HT1080 (cell line): ENCODE measurements around the gene CCDC40. TPM values are rescaled to one million over a fixed set of nuclear protein-coding genes. Genes with fewer than 3 reads are reported as not detected.

Experiments
- DNase-seq: peaks from one replicate; pipeline ENCODE4 v3.0.0-alpha.2; 2015; ENCODE audit warnings: low read depth
- total RNA-seq: library from RNA; depleted of rRNA; stranded (reverse); fragments of >200 nt; shearing (Covaris generic); gene quantifications from 2 replicates; pipeline ENCODE4 v1.2.3, GENCODE V29; 2014

CCDC40 gene
- total RNA-seq, 1 experiment from 2014 or later = 0.27 TPM

DNA sequence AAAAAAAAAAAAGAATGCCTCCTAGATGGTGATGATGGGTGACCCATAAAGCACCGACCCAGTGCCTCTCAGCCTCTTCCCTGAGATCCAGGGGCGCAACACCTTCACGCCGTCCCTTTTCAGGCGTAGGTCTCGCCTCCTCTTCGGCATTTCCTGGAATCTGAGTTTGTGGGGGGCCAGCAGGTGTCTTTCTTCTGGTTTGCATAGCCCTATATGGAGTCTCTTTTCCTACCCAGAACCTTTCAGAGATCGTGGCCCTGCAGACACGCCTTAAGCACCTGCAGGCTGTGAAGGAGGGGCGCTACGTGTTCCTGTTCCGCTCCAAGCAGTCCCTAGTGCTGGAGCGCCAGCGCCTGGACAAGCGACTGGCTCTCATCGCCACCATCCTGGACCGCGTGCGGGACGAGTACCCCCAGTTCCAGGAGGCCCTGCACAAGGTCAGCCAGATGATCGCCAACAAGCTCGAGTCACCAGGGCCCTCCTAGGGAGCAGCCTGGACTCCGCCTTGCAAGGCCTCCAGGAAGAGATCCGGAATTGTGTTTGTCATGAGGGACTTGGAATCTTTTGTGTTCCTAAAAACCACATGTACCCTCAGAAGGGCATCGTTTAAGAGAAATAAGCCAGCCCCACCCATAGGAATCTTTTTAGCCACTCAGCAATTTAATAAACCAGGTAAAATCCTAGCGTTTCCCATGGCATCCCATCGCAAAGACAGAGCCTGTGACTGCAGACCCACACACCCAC, 63.0 kb downstream of the CCDC40 start:
- DNase-seq = no peak

DNA sequence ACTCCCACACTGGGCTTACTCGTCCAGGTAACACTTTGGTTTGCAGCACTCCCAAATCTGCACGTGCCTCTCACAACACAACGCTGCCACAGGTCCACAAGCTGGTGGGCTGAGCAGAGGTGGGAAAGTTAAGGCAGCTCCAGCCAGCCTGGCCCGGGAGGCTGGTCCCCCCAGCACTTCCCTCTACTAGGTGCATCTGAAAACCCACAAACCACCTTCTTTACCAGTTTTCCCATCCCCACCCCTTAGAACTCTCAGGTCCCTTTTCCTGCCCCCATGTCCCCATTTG, 63.5 kb downstream of the CCDC40 start:
- DNase-seq = no peak

DNA sequence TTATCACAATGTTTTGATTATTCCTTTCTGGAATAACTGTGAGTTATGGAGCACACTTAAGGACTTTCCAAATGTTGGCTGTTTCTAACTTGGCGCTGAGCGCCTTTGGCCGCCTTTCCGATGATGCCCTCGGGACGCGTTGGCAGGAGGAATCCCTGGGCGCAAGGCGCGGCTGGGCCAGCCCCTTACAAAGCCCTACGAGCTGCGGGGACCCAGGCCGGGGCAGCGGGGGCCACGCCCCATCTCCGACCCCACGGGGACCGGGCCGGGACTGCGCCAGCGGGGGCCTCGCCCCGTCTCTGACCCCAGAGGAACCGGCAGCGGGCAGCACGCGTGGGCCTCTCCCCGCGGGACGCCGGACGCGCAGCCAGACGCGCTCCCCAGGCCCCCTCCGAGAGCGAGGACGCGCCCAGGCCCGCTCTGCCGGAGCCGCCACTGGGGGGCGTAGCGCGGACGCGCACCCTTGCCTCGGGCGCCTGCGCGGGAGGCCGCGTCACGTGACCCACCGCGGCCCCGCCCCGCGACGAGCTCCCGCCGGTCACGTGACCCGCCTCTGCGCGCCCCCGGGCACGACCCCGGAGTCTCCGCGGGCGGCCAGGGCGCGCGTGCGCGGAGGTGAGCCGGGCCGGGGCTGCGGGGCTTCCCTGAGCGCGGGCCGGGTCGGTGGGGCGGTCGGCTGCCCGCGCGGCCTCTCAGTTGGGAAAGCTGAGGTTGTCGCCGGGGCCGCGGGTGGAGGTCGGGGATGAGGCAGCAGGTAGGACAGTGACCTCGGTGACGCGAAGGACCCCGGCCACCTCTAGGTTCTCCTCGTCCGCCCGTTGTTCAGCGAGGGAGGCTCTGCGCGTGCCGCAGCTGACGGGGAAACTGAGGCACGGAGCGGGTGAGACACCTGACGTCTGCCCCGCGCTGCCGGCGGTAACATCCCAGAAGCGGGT, 64.8 kb downstream of the CCDC40 start, which contains the start of gene GAA:
Gene GAA, plus strand, starts transcription at position 571 of the 935 bp plus-strand sequence. CDS start 3,006 bp downstream, outside the sequence.
- peak; percentile 68 for DNase-seq

DNA sequence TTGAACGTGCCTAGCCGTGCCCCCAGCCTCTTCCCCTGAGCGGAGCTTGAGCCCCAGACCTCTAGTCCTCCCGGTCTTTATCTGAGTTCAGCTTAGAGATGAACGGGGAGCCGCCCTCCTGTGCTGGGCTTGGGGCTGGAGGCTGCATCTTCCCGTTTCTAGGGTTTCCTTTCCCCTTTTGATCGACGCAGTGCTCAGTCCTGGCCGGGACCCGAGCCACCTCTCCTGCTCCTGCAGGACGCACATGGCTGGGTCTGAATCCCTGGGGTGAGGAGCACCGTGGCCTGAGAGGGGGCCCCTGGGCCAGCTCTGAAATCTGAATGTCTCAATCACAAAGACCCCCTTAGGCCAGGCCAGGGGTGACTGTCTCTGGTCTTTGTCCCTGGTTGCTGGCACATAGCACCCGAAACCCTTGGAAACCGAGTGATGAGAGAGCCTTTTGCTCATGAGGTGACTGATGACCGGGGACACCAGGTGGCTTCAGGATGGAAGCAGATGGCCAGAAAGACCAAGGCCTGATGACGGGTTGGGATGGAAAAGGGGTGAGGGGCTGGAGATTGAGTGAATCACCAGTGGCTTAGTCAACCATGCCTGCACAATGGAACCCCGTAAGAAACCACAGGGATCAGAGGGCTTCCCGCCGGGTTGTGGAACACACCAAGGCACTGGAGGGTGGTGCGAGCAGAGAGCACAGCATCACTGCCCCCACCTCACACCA, 65.7 kb downstream of the CCDC40 start:
- peak; percentile 53 for DNase-seq

DNA sequence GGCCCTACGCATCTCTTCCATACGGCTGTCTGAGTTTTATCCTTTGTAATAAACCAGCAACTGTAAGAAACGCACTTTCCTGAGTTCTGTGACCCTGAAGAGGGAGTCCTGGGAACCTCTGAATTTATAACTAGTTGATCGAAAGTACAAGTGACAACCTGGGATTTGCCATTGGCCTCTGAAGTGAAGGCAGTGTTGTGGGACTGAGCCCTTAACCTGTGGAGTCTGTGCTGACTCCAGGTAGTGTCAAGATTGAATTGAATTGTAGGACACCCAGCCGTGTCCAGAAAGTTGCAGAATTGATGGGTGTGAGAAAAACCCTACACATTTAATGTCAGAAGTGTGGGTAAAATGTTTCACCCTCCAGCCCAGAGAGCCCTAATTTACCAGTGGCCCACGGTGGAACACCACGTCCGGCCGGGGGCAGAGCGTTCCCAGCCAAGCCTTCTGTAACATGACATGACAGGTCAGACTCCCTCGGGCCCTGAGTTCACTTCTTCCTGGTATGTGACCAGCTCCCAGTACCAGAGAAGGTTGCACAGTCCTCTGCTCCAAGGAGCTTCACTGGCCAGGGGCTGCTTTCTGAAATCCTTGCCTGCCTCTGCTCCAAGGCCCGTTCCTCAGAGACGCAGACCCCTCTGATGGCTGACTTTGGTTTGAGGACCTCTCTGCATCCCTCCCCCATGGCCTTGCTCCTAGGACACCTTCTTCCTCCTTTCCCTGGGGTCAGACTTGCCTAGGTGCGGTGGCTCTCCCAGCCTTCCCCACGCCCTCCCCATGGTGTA, 66.4 kb downstream of the CCDC40 start:
- DNase-seq = no peak

DNA sequence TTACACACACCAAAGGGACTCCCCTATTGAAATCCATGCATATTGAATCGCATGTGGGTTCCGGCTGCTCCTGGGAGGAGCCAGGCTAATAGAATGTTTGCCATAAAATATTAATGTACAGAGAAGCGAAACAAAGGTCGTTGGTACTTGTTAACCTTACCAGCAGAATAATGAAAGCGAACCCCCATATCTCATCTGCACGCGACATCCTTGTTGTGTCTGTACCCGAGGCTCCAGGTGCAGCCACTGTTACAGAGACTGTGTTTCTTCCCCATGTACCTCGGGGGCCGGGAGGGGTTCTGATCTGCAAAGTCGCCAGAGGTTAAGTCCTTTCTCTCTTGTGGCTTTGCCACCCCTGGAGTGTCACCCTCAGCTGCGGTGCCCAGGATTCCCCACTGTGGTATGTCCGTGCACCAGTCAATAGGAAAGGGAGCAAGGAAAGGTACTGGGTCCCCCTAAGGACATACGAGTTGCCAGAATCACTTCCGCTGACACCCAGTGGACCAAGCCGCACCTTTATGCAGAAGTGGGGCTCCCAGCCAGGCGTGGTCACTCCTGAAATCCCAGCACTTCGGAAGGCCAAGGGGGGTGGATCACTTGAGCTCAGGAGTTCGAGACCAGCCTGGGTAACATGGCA, 67.1 kb downstream of the CCDC40 start:
- DNase-seq = no peak

DNA sequence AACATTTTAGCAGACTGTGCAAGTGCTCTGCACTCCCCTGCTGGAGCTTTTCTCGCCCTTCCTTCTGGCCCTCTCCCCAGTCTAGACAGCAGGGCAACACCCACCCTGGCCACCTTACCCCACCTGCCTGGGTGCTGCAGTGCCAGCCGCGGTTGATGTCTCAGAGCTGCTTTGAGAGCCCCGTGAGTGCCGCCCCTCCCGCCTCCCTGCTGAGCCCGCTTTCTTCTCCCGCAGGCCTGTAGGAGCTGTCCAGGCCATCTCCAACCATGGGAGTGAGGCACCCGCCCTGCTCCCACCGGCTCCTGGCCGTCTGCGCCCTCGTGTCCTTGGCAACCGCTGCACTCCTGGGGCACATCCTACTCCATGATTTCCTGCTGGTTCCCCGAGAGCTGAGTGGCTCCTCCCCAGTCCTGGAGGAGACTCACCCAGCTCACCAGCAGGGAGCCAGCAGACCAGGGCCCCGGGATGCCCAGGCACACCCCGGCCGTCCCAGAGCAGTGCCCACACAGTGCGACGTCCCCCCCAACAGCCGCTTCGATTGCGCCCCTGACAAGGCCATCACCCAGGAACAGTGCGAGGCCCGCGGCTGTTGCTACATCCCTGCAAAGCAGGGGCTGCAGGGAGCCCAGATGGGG, 68.0 kb downstream of the CCDC40 start:
- peak; percentile 52 for DNase-seq

DNA sequence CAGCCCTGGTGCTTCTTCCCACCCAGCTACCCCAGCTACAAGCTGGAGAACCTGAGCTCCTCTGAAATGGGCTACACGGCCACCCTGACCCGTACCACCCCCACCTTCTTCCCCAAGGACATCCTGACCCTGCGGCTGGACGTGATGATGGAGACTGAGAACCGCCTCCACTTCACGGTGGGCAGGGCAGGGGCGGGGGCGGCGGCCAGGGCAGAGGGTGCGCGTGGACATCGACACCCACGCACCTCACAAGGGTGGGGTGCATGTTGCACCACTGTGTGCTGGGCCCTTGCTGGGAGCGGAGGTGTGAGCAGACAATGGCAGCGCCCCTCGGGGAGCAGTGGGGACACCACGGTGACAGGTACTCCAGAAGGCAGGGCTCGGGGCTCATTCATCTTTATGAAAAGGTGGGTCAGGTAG, 68.5 kb downstream of the CCDC40 start:
- DNase-seq = no peak

DNA sequence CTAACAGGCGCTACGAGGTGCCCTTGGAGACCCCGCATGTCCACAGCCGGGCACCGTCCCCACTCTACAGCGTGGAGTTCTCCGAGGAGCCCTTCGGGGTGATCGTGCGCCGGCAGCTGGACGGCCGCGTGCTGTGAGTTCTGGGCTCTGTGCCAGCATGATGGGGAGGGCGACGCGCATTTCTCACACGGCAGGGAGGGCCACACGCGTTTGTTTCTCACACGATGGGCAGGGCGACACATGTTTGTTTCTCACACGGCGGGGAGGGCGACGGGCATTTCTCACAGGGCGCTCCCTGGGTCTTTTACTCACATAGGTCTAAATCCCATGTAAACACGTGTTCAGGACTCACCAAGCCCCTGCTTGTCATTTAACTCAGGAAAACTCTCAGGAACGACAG, 69.3 kb downstream of the CCDC40 start:
- DNase-seq = no peak

DNA sequence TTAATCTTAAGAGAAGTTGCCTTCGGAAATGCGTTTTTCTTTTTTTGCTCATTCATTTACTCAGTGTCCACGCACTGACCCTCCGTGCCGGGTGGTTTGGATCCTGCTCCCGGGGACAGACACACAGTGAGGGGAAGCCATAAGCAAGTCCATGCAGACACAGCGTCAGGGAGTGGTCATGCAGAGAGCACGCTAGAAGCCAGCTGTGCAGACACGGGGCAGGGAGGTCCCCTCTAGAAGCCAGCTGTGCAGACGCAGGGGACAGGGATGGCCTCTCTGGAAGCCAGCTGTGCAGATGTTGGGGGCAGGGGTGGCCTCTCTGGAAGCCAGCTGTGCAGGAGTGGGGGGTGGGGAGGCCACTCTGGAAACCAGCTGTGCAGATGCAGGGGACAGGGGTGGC, 69.7 kb downstream of the CCDC40 start:
- no peak for DNase-seq

DNA sequence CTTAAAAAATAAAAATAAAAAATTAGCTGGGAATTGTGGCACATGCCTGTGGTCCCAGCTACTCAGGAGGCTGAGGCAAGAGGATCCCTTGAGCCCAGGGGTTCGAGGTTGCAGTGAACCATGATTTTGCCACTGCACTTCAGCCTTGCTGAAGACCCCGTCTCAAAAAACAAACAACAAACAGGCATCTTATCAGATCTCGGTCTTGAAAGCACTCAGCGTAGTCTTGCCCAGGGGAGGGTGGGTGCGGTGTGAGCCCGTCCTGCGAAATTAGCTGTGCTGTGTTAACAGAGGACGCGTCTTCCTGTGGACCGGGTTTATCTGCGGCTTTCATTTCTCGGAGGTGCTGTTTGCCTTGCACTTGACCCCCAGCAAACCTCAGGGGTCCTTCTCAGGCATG, 70.3 kb downstream of the CCDC40 start:
- DNase-seq = no peak

DNA sequence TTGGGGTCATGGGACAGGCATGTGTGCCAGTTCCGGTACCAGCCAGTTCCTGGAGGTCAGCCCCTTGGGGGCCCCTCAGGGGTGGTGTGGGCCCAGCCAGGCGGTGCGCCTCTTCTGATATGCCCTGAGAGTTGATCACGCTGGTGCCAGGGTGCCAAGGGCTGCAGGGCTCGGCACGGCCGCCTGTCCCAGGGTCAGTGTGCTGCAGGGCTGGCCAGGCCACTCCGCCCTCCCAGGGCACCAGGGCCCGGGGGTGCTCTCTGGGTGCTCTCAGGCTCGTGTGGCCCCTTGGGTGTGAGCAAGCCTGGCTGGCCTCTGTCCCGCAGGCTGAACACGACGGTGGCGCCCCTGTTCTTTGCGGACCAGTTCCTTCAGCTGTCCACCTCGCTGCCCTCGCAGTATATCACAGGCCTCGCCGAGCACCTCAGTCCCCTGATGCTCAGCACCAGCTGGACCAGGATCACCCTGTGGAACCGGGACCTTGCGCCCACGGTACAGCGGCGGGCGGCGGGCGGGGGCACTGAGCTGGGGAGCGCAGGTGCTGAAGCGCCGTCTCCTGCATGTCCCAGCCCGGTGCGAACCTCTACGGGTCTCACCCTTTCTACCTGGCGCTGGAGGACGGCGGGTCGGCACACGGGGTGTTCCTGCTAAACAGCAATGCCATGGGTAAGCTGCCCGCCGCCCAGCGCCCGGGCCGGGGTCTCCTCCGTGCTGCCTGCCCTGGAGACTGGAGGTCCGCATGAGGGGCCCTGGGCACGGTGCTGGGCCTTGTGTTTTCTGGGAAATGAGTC, 71.0 kb downstream of the CCDC40 start:
- no peak for DNase-seq

DNA sequence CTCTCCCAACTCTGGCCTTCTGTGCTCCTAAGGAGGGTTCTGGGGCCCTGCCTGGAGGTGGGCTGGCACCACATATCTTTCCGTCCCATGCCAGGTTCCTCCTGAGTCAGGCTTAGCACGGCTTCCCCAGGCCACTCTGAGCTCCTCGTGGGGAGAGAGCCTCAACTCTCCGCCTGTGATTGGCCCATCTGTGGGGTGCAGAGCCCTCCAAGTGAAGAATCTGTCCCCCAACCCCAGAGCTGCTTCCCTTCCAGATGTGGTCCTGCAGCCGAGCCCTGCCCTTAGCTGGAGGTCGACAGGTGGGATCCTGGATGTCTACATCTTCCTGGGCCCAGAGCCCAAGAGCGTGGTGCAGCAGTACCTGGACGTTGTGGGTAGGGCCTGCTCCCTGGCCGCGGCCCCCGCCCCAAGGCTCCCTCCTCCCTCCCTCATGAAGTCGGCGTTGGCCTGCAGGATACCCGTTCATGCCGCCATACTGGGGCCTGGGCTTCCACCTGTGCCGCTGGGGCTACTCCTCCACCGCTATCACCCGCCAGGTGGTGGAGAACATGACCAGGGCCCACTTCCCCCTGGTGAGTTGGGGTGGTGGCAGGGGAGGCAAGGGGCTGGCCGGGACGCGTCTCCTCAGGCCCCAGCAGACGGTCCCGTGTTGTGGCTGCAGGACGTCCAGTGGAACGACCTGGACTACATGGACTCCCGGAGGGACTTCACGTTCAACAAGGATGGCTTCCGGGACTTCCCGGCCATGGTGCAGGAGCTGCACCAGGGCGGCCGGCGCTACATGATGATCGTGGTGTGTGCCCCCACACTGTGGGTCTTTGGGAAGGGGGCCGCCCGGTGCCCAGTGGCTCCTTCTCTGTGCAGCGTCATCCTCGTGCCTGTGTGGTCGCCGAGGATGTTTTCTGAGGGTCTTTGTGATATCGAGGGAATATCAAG, 71.9 kb downstream of the CCDC40 start:
- no peak for DNase-seq

DNA sequence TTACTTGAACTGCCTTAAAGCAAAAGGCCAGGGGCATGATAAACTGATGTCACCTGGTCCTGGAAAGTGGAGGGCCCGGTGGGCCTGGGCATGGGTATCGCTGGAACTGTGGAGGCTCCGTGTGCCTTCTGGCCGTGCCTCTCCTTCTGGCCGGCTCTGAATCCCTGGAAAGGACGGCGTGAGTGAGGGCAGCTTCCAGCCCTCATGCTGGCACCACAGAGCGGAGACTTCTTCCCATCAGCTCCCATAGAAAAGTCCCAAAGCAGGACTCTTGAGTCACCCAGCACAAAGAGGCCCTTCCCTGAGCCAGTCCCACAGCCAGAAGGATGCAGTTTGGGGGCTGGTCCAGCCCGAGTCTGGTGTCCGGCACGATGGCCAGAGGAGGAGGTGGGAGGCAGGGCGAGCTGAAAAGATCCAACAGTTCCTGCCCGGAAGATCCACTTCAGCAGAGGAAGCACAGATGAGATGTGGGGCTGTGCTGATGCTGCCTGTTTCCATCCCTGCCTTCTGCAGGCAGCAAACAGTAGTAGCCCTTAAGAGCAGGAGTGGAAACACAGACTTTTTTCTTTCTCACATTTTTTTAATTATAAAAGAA, 72.7 kb downstream of the CCDC40 start:
- no peak for DNase-seq

DNA sequence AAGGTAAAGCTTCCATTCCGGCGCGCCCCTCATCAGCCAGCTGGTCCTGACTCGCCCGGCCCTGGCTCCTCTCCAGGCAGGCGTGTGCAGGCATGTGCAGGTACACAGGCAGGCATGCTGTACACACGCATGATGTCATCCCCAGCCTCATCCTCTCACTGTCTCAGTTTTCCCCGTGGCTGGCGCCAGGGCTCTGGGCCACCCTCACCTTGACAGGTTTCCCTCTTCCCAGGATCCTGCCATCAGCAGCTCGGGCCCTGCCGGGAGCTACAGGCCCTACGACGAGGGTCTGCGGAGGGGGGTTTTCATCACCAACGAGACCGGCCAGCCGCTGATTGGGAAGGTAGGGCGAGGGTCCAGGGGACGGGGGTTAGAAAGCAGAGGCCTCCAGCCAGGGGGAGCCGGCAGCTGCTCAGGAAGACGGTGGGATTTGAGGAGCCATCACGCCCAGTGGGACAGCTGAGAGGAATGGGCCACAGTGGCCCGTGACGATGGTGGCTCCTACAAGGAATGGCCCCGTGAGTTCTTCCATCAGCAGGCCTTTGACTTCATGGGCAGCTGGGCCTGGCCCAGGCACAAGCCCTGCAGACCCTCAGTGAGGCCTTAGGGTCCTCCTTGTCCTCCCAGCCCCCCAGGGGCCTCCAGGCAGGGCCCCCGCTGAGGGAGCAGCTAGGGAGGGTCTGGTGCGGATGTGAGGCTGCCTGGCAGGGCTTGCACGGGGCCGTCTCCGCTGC, 73.4 kb downstream of the CCDC40 start:
- no peak for DNase-seq

DNA sequence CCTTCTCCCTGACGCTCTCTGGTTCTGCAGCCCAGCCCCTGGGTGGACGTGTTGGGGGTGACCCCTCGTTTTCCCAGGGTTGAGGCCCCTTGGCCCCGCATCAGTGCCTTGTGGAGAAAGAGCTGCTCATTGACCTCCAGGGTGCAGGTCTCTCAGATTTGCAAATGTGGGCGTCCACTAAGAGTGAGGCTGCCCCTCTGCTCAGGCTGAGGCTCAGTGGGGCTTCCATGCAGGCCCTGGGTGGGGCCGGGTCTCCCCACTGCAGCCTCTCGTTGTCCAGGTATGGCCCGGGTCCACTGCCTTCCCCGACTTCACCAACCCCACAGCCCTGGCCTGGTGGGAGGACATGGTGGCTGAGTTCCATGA, 74.0 kb downstream of the CCDC40 start:
- DNase-seq = no peak
